Retinal pigment epithelial cell (primary cell): ENCODE data around the gene RAPGEF1.
A peak's percentile ranks its signal among the peaks of the same experiment; 100 is the strongest.

Experiments
- DNase-seq: peaks from one replicate; pipeline ENCODE4 v3.0.0-alpha.2; 2010; ENCODE audit warnings: low read depth
- H3K4me3 ChIP-seq: 2 replicates; pipeline ENCODE4 v1.5.1; 2011; ENCODE audit warnings: mild to moderate bottlenecking, low read length, control low read depth, moderate library complexity
- CTCF ChIP-seq: conservative IDR thresholded peaks from 2 replicates; pipeline ENCODE4 v1.5.1; 2011; ENCODE audit warnings: low read depth, low read length, control low read depth, inconsistent platforms

RAPGEF1 gene

GRCh38 chr9:131566158-131566557 is 173.7 kb downstream of the RAPGEF1 start:
- H3K4me3 ChIP-seq, result no peak overlapping the region
- no peak for TF ChIP-seq CTCF
- no peak for DNase-seq

GRCh38 chr9:131565369-131565768 is 174.5 kb downstream of the RAPGEF1 start:
- TF ChIP-seq CTCF, result no peak
- no peak for DNase-seq
- H3K4me3 ChIP-seq, result no peak overlapping the region

- no peak overlapping the region for H3K4me3 ChIP-seq
- TF ChIP-seq CTCF, result no peak
- no peak for DNase-seq
Measured at GRCh38 chr9:131562032-131562959, 177.6 kb downstream of the RAPGEF1 start.

- peak; percentile 4 for TF ChIP-seq CTCF
- DNase-seq, result no peak
- no peak overlapping the region for H3K4me3 ChIP-seq
Measured at GRCh38 chr9:131559421-131560000, 180.4 kb downstream of the RAPGEF1 start.

- no peak for TF ChIP-seq CTCF
- H3K4me3 ChIP-seq, result no peak overlapping the region
- no peak for DNase-seq
Measured at GRCh38 chr9:131557855-131558548, 181.9 kb downstream of the RAPGEF1 start.

- DNase-seq, result no peak
- no peak overlapping the region for H3K4me3 ChIP-seq
- no peak for TF ChIP-seq CTCF
Measured at GRCh38 chr9:131555841-131556673, 183.8 kb downstream of the RAPGEF1 start.
